GM21367 (cell line): ENCODE results near the gene TIAM2.

Experiments used
- ATAC-seq: cut with Tn5 transposase; IDR thresholded peaks from one replicate; pipeline ENCODE4 v1.9.1; 2021; ENCODE audit not compliant: unreplicated experiment

The TIAM2 gene

DNA sequence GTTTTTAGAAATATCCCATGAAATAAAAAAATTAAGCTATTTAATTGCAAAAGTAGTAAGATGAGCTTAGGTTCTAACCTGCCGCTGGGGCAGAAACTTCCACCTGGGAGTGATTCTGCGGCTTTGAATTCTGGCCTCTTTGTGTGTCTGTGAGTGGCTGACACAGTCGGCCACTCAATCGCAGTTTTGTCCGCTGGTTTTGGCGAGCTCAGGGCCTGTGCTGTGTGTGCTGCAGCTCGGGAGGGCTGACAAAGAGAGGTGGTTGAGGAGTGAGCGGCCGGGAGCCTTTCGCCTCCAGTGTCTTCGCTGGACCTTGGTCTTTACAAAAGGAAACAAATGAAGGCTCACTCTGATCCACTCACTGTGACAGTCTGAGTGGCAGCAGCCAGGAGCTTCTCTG, 128.4 kb downstream of the TIAM2 start:
- ATAC-seq = no peak

DNA sequence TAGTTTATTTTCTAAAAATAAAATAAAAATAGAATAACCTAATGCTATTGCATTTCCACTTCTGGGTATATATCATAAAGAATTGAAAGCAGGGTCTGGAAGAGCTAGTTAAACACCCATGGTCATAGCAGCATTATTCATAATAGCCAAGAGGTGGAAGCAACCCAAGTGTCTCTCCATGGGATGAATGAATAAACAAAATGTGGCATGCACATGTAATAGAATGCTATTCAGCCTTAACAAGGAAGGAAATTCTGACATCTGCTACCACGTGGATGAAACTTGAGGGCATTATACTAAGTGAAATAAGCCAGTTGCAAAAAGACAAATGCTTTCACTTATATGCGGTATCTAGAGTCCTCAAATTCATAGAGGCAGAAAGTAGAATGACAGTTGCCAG, 130.8 kb downstream of the TIAM2 start:
- no peak for ATAC-seq

DNA sequence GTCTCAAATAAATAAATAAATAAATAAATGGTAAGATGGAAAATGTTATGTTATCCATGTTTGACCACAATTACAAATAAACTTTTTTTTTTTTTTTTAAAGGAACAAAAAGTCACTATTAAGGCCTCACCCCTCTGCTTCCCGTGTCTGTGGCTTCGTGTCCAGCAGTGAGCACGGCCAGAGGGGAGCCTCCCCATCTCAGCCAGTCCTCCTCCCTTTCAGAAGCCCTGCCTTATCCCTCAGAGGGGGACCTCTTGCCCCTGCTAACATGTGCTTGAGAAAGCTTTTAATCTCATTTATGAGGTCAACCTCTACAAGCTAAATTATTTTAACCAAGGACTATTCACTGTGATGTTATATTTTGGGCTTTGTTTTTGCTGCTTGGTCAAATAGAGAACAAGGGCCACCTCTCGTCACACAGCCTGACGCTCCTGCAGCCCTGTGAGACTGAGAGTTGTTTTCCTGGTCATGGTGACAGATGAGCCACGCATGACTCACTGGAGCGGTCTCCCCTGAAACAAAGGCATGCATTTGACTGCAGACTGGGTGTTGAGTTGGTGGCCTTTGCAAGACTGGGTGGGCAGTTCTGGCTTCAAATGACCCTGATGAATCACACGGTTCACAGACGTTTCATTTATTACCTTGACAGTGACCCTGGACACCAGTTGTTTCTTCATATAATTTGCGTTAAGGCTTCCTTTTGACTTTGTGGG, 131.8 kb downstream of the TIAM2 start:
- ATAC-seq = no peak

DNA sequence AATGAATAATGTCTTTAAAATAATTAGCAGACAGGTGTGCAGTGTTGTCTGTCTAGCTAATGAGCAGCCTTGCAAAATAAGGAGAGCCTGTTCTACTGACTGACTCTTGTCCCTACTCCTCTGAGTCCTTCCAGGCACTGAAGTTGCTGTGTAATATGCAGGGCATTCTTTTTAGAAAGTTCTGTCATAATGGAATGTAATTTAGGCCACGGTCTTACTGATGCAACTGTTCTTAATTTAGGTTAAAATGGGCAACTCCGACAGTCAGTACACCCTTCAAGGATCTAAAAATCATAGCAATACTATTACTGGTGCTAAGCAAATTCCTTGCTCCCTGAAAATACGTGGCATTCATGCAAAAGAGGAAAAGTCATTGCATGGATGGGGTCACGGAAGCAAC, 133.9 kb downstream of the TIAM2 start:
- ATAC-seq = no peak

DNA sequence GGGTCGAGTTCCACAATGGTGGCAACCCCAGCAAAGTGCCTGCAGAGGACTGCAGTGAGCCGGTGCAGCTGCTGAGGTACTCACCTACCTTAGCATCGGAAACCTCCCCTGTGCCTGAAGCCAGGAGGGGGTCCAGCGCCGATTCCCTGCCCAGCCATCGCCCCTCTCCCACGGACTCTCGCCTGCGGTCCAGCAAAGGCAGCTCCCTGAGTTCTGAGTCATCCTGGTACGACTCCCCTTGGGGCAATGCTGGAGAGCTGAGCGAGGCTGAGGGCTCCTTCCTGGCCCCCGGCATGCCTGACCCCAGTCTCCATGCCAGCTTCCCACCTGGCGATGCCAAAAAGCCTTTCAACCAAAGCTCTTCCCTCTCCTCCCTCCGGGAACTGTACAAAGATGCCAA, 134.6 kb downstream of the TIAM2 start:
- ATAC-seq = no peak

DNA sequence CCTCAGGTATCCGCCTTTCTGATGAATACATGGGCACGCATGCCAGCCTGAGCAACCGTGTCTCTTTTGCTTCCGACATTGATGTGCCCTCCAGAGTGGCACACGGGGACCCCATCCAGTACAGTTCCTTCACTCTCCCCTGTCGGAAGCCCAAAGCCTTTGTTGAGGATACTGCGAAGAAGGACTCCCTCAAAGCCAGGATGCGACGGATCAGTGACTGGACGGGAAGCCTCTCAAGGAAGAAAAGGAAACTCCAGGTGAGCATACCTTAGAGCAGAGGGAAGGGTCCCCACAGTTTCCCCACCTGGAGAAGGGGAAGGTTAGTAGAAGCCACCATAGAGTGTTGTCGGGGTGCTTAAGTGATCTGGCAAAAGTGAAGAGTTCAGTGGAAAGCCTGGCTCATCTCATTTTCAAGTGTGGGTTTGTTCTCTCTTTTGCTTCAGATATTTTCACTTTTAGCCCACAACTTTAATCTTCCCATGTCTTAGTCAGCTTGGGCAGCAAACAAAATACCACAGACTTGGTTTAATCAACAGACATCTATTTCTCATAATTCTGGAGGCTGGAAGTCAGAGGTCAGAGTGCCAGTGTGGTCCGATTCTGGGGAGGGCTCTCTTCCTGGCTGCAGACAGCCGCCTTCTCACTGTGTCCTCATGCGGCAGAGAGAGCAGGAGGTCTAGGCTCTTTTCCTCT, 135.2 kb downstream of the TIAM2 start:
- no peak for ATAC-seq

DNA sequence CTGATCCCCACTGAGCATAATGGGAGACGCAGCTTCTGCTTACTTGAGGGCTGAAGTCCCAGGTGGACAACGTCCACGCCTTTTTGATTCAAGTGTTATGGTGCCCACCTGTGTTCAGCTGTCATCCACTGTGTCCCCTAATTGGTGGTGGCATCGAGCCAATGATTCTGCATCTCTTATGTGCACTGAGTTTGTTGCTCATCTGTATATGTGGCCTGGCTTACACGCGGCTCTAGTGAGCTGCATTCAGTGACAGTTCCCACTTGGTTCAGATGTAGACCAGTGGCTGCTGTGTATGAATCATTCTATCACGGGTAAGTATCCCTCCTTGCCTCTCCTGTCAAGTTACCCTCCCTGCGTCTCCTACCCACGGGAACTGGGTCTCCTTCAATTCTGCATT, 137.5 kb downstream of the TIAM2 start:
- no peak for ATAC-seq

DNA sequence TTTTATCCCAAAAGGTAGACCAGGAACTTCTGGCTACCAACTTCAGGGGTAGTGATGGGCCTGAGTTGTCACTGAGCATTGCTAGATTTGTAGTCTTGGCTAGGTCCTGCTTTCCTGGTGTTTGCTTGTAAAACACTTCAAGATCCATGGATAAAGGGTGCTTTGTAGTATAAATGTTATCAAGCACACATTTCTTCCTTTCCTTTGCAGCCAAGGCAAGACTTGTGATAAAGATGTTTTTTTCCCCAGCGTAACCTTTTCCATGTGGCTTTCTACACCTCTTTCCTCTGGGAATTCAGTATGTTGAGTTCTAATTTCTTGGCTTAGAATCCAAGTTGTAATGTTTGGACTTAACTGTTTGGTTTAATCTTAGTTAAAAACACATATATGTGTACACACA, 145.9 kb downstream of the TIAM2 start:
- ATAC-seq = no peak

DNA sequence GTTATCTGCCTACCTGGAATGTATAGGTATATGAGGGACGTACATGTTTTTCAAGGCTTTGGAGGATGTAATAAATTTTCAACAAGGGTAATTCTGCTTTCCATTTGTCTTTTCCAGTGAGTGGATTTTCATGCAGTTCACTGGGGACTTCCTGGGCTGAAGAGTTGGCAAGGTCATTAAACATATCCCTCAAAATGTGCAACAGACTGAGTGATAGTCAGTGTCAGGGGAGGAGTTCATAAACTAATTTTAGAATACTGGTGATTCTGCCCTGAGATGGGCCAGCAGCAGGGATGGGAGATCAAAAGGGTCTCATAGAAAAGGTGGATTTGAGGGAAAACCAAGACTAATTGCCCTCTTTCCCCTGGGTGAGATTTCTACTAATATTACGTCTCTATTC, 146.4 kb downstream of the TIAM2 start:
- ATAC-seq = no peak

DNA sequence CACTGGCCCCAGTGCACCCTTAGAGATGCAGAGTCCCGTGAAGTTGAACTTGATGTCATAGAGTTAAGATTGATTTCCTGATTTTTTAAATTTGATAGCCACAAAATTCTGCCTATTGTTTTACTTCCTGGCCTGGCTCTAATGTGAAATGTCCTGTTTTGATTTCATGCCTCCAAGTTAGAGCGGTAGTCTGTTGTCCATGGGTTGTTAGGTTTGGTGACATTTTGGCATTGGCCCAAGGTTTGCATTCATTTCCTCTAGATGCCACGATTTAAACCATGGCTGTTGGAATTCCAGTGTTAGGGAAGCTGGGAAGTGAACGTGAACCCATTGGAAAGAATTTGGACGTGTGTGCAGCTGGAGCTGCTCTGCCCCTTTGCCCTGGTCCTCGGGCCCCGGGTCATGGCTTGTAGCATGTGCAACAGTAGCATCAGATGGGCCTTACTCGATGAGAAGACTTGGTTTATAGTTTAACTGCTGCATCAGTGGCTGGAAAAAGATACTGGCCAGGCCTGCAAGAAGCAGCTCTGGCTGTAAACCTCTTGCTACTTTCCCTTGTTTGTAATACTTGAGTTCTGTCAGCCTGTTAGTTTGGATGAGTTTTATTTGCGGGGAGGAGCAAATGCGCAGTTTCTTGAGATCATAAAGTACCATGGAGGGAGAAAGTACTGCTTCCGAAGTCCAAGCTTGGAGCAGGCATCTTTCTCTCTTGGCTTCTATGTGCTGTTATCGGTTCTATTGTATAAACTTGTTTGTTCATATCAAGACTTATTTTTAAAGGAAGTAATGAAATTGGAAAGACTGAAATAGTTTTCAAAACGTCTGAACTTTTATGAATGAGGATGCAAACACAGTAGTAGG, 147.3 kb downstream of the TIAM2 start:
- no peak for ATAC-seq

DNA sequence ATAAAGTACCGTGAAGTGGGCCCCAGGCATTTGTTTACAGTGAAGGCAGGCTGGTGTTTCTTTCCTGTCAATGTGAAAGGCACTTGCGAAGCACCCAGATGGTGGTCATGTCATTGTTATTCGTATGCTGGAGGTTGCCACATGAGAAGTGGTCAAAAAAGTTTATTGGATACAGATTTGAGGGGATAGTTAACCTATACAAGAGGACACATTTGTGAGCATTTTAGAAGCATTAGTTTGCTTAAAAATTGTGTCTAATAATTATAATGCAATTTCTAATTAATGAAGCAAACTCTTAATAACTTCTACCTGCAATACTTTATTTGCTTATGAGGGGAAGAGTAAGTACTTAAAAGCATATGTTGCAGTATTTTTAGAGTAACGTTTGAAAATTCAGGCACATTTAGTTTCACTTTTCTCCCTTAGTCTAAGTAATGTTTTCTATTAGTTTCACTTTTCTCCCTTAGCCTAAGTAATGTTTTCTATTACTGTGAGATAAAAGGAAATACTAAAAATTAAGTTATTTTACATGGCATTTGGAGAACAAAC, 148.0 kb downstream of the TIAM2 start:
- ATAC-seq = no peak

DNA sequence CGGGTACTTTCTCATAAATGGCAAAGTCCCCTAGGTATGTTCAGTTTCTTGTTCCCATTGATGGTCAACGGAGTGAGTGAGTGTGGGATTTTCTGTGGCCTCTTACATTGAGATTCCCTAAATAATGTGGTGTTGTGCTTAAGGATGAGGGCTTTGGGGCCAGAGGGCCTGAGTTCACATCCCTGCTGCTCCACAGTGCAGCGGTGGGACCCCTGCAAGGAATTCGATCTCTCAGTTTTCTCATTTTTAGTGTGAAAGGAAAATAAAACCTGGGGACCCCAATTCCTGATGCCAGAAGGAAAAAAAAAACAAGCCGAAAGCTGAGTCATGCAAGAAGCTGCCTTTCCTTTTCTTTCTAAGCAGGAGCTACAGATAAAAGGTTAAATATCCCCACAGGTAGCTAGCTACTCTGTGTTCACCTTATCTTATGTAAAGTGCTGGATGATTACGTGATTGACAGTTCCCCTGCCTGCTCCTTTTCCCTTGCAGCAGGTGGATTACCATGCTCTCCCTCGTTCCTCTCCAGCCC, 148.5 kb downstream of the TIAM2 start:
- no peak for ATAC-seq

DNA sequence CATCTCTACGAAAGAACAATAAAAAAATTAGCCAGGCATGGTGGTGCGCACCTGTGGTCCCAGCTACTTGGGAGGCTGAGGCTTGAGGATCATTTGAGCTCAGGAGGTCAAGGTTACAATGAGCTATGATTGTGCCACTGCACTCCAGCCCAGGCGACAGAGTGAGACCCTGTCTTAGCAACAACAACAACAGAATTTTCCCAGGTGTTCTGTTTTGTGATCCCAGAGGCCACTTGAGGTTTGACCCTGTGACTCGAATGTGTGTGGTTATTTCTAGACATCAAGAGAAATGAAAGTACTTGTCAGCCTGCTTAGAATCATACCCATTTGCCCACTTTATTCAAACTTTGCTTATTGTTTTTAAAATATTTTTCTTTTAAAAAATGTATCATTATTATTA, 151.1 kb downstream of the TIAM2 start:
- no peak for ATAC-seq

DNA sequence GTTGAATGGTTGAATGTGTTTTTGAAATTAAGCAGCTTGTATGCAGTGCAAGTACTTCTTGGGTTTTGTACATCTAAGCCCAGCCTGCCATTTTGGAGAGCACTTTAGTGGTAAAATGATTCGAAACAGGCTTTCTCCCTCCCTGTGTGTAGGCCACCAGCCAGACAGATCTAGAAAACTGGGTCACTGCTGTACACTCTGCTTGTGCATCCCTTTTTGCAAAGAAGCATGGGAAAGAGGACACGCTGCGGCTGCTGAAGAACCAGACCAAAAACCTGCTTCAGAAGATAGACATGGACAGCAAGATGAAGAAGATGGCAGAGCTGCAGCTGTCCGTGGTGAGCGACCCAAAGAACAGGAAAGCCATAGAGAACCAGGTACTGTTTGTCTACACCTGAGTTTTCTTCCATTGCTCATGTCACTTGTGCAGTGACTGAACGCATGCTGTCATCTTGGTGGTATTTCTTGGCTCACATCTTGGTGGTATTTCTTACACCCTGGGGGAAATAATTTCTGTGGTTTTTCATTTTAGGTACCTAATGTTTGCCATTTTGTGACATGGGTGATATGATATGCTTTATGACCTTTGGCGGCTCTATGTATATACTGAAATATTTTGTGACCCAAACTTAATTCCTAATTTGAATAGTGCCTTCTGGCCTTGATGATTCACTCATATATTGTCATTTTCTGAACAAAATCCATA, 153.0 kb downstream of the TIAM2 start:
- no peak for ATAC-seq

DNA sequence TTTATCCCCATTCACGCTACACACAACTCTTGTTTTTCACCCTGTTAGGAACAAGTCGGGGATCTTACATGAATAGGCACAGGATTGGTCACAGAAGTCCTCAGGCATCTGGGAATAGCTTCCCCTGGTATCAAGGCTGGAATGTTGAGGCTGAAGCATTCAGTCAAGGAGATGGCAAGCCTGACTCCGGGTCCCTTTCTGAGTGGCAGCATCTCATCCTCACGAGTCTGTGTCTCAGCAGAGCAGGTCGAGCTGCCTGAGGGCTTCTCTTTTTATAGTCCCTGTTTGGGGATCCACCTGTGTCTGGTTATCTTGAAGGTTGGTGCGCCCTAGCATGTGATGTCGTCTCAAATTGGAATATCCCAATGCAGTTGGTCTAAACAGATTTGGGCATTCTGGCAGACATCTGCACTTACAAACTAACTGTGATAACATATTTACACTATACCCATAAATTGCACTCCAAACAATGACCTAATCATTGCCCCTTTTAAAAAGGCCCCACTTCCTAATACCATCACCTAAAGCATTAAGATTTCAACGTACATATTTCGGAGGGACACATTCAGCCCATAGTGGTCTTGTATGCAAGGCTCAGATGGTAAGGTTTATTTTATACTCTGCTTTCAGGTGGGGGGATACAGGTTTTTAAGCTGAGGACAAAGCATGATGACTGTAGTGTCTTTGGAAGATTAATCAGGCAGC, 156.0 kb downstream of the TIAM2 start:
- ATAC-seq = no peak

DNA sequence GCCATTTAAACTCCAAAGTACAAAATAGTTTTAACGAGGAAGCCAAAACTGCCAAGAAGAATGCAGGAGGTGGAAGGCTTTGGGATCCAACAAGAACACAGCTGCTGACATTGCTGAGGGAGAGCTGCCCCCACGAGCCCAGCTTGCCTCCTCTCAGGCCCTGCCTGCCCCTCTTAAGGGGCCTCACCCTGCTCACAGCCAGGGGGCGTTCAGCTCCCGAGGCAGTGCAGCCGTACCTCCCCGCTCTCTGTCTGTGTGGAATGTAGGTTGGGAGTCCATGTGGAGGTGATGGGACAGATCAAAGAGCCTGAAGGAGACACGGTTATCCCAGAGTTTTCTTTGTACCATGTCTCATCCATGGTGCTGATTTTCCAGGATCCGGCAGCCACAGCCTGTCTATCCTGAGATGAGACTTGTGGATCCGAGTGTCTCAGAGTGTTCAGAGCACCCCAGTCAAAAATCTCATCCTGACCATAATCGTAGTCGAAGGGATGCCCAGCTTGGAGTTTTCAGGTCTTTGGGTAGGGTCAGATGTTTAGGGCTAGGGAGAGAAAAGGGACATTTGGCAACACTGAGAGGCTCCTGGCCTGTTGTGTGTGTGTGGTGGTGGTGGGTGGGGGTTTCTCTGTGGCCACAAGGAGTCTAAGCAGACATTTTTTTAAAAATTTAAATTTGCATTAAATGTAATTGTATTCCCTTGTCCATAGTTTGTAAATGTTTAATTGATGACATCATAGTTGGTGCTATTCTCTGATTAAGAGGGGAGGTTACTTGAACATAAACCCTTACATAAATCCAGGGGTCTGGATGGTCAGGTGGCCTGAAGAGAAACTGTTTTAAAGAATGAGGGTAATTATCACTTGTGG, 157.3 kb downstream of the TIAM2 start:
- ATAC-seq = no peak

DNA sequence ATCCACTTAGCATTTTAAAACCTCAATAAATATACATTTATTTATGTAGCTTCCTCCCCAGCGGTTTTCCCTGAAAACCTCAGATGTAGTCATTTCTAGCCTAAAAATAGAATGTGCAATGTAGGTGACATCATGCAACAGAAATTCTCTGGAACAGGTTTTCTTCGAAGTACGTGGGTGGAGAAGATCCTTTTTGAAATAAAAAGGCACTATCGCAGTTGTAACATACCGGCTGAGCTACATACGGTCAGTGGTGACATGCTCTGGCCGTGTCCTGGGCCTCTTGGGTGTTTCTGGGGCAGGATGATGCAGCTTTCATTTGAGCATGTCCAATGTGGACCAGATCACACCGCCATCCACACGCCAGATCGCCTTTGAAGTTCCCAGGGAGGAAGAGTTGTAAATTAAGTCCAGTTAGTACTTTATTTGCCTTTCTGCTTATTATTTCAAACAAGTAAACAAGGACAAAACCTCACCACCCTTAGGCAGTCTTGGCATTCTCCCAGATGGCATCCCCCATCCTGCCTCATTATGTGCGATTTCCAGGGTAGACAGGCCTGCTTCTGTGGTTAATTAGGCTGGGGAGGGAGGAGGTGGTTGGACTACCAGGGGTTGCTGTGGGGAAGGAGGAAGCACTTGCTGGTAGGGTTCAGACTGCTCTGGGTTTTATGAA, 159.2 kb downstream of the TIAM2 start:
- no peak for ATAC-seq

DNA sequence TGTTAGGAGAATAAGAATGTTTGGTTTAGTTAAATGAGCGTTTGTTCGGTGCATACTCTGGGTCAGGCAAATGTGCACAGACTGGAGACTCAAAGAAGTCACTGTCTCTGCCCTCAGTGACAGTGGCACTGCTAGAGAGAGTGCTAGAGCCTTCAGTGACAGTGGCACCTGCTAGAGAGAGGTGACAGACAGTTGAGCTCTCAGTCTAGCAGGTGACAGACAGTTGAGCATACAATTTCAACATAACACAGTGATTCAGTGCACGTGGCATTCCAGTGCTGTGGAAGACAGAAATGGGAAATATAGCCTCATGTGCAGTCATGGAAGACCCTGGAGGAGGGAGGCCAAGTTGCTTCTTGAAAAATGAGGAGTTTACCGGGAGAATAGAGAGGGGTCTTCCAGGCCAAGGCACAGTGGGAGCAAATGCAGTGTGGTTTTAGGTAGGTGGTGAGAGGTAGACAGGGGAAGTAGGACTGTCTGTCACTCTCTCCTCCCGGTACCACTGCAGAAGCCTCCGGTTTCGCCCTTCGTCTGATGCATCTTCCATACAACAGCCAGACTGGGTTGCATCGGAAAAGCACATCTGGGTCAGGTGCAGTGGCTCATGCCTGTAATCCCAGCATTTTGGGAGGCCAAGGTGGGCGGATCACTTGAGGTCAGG, 160.8 kb downstream of the TIAM2 start:
- ATAC-seq = no peak
